Heart left ventricle (tissue), 16 donors: ENCODE measurements around the gene SOX18. TPM values are rescaled to one million over a fixed set of nuclear protein-coding genes. Genes with fewer than 3 reads are reported as not detected.
A peak's percentile ranks its signal among the peaks of the same experiment; 100 is the strongest.

ENCODE experiments used
- ATAC-seq, 4 donors: fragments of 200-7000 bp; cut with Tn5 transposase; one replicate each; pipeline ENCODE4 v1.9.1; 2020 to 2022; ENCODE audit warnings: moderate library complexity in 4 of 4, mild to moderate bottlenecking in 3 of 4, moderate number of reproducible peaks in 1 of 4
- DNase-seq, 5 donors: peaks; one replicate each; pipeline ENCODE4 v3.0.0-alpha.2; 2020
- H3K27ac ChIP-seq, 12 donors: fragments of 200-600 bp; sonication (generic) in 4 of 12; one replicate each; pipeline versions ENCODE4 v1.5.0 to v1.8.0; 2016 to 2022; ENCODE audit warnings: mild to moderate bottlenecking in 2 of 12
- H3K27me3 ChIP-seq, 9 donors: fragments of 200-600 bp; sonication (generic) in 2 of 9; one replicate each; pipeline versions ENCODE4 v1.5.1 to v1.8.0; 2016 to 2022; ENCODE audit warnings: mild to moderate bottlenecking in 3 of 9
- H3K36me3 ChIP-seq, 9 donors: fragments of 200-600 bp; sonication (generic) in 2 of 9; one replicate each; pipeline versions ENCODE4 v1.5.0 to v1.8.0; 2018 to 2022; ENCODE audit warnings: mild to moderate bottlenecking in 2 of 9
- H3K4me1 ChIP-seq, 12 donors: fragments of 200-600 bp; sonication (generic) in 4 of 12; one replicate each; pipeline versions ENCODE4 v1.5.0 to v1.8.0; 2016 to 2022; ENCODE audit warnings: mild to moderate bottlenecking in 3 of 12
- H3K4me3 ChIP-seq, 12 donors: fragments of 200-600 bp; sonication (generic) in 4 of 12; one replicate each; pipeline versions ENCODE4 v1.5.0 to v1.8.0; 2017 to 2022; ENCODE audit warnings: mild to moderate bottlenecking in 9 of 12, moderate library complexity in 4 of 12
- H3K9me3 ChIP-seq, 12 donors: fragments of 200-600 bp; sonication (generic) in 4 of 12; one replicate each; pipeline versions ENCODE4 v1.5.0 to v1.8.0; 2016 to 2022; ENCODE audit warnings: mild to moderate bottlenecking in 1 of 12
- CTCF ChIP-seq, 12 donors: fragments of 200-600 bp; sonication (generic) in 4 of 12; IDR thresholded peaks; one replicate each; pipeline versions ENCODE4 v1.5.0 to v1.8.0; 2018 to 2022; ENCODE audit warnings: antibody characterized with exemption in 12 of 12, mild to moderate bottlenecking in 5 of 12
- POLR2A ChIP-seq, 2 donors: fragments of 450-650 bp; IDR thresholded peaks; one replicate each; pipeline ENCODE4 v1.6.1; 2017; ENCODE audit warnings: antibody characterized with exemption in 2 of 2, mild to moderate bottlenecking in 2 of 2, moderate library complexity in 2 of 2
- WGBS, 4 donors: extraction: QIAGEN DNeasy Blood & Tissue Kit in 2 of 4; methylation state at CpG; one replicate each; pipeline versions ENCODE4 v1.1.5 to v1.1.7; 2013 to 2018; 5-methylcytosine and 5-hydroxymethylcytosine counted together
- intact Hi-C, 10 donors: fragments of 100-400 bp; cut with DNase I; formaldehyde crosslinking; loops; one replicate each; pipeline versions ENCODE4 v1.11.1 to v1.14.2; 2022
- polyA plus RNA-seq, 2 donors: library from polyadenylated mRNA; stranded (reverse); fragments of 200-250 nt; gene quantifications; one replicate each; pipeline ENCODE4 v1.2.3, GENCODE V29; 2013
- total RNA-seq, 9 donors: library from RNA; depleted of rRNA in 2 of 9; stranded (reverse); fragments of >200 nt in 2 of 9; fragmentation: NEBNext Ultra II Directional in 3 of 9; extraction: Animal tissue kit (Norgen Biotek cat#: 25700) in 3 of 9; gene quantifications; one replicate each; pipeline versions ENCODE4 v1.1.0 to v1.2.4, GENCODE V29; 2016 to 2023
- donor health status: ischemic (EF 13 %, LVEDD 7.1; RV severe dilation, severe dysfunction).
- donor health status: healthy with polysubstance abuse.
- donor health status: DM: no; HTN: yes; CAD: no.
- donor health status: DM: no; HTN: no; CAD: no.
- donor health status: ischemic (EF 25% LVEDD 6.9; RV normal size, moderate dysfunction).
- donor health status: ischemic (EF 25% LVEDD 5.7; RV mildly dilated, moderate dysfunction).
- donor health status: healthy.
- donor health status: DM: yes; HTN: yes; CAD: no.
- donor health status: ischemic (EF 35%, LVEDD 5.7; RV mildly dilated, moderate dysfunction).
- donor health status: nonischemic (EF 11% LVEDD 7.7; RV severe dilation, severe dysfunction).
- donor health status: DM: yes; HTN: yes; CAD: no.
- donor health status: PGD.
- donor health status: ischemic (EF 29% LVEDD 5.4; RV normal size, mild dysfunction).
- donor health status: nonischemic (EF 23%, LVEDD 6.1; RV moderate dilation, normal function).

Gene SOX18
- total and polyA plus RNA-seq, 11 donors = 23.5 to 75.9 (median 48.2) TPM

- 1 to 12% (median 1%) methylated on average over 2 to 73 of the region's 73 CpGs for WGBS, 4 donors
- Histone ChIP-seq H3K9me3 (no peaks in the 10 kb centered on the region), H3K27ac (peak within 1 kb of the TSS; percentile 65 to 95 (median 86)), H3K4me3 (peak within 1 kb of the TSS; percentile 37 to 93 (median 82)), H3K4me1 (peaks cover 2 to 60% (median 27%) of the 10 kb centered on the region in 12 donors), H3K36me3 (peaks cover 0 to 20% (median 0%) of the 10 kb centered on the region in 9 donors), H3K27me3 (peaks cover 0 to 10% (median 7%) of the 10 kb centered on the region in 9 donors)
- peak; percentile 80 to 92 (median 85) for DNase-seq
- intact Hi-C loops = loop anchor here in 4 of 10 donors (2.0 to 5.0 kb wide), 3 partner anchors 41 to 178 kb away; partner anchors contain the start of gene PCMTD2 (in 1 of the 4)
- TF ChIP-seq POLR2A (IDR thresholded peaks at IDR 0.05) = no peak
- TF ChIP-seq CTCF (IDR thresholded peaks at IDR 0.05) = no peak
- ATAC-seq = peak; percentile 33 to 67 (median 55)
Observed at GRCh38 chr20:64079273-64080012, 30.0 kb upstream of the SOX18 start, which contains the start of gene RGS19. Gene RGS19 (minus strand): TSS chr20:64079518. CDS start chr20:64076886, 2,632 bp downstream.

- Histone ChIP-seq H3K36me3 (peaks cover 0 to 25% (median 3%) of the 10 kb centered on the region in 9 donors), H3K4me1 (peaks cover 2 to 54% (median 25%) of the 10 kb centered on the region in 12 donors), H3K4me3 (peak overlapping the region; percentile 37 to 93 (median 82)), H3K27ac (peak overlapping the region; percentile 65 to 95 (median 86)), H3K9me3 (no peaks in the 10 kb centered on the region), H3K27me3 (peaks cover 0 to 5% (median 2%) of the 10 kb centered on the region in 9 donors)
- DNase-seq (no peak), ATAC-seq (no peak)
- TF ChIP-seq CTCF (IDR thresholded peaks at IDR 0.05) (no peak), POLR2A (IDR thresholded peaks at IDR 0.05) (no peak)
- WGBS, 4 donors = 26 to 35% (median 33%) methylated on average over 4 of the region's 4 CpGs
- intact Hi-C loops = no loop called here
Observed at GRCh38 chr20:64078934-64079272, 29.5 kb upstream of the SOX18 start.

- DNase-seq (no peak), ATAC-seq (no peak)
- H3K4me1 ChIP-seq = peaks cover 0 to 47% (median 20%) of the 10 kb centered on the region in 12 donors
- no peaks in the 10 kb centered on the region for H3K9me3 ChIP-seq
- no peak for TF ChIP-seq CTCF (IDR thresholded peaks at IDR 0.05)
- peak overlapping the region in 3 of 12 donors; percentile 81 to 95 (median 91) for H3K27ac ChIP-seq
- peak overlapping the region in 11 of 12 donors; percentile 24 to 93 (median 82) for H3K4me3 ChIP-seq
- H3K27me3 ChIP-seq = no peaks in the 10 kb centered on the region
- peaks cover 0 to 34% (median 10%) of the 10 kb centered on the region in 9 donors for H3K36me3 ChIP-seq
- 63 to 73% (median 68%) methylated on average over 13 to 15 of the region's 15 CpGs for WGBS, 4 donors
- intact Hi-C loops = no loop called here
Observed at GRCh38 chr20:64077876-64078551, 28.6 kb upstream of the SOX18 start.

- no peak for DNase-seq
- peak overlapping the region in 10 of 12 donors; percentile 9 to 93 (median 82) for H3K4me3 ChIP-seq
Observed at GRCh38 chr20:64077541-64077875, 28.1 kb upstream of the SOX18 start.

More at GRCh38 chr20:64077541-64077875, 28.1 kb upstream of the SOX18 start:
- intact Hi-C loops = no loop called here
- TF ChIP-seq CTCF (IDR thresholded peaks at IDR 0.05) (no peak), POLR2A (IDR thresholded peaks at IDR 0.05) (no peak)
- ATAC-seq = no peak
- peaks cover 0 to 44% (median 19%) of the 10 kb centered on the region in 12 donors for H3K4me1 ChIP-seq
- 79 to 100% (median 81%) methylated on average over 3 to 7 of the region's 7 CpGs for WGBS, 4 donors
- H3K27me3 ChIP-seq = no peaks in the 10 kb centered on the region
- H3K9me3 ChIP-seq = no peaks in the 10 kb centered on the region
- peak overlapping the region in 3 of 12 donors; percentile 27 to 95 (median 81) for H3K27ac ChIP-seq
- H3K36me3 ChIP-seq = peaks cover 0 to 35% (median 12%) of the 10 kb centered on the region in 9 donors
